Osteocyte (in vitro differentiated cells): Measurements from ENCODE around the gene DOCK2. TPM values are rescaled to one million over a fixed set of nuclear protein-coding genes. Genes with fewer than 3 reads are reported as not detected.

ENCODE experiments used
- DNase-seq: peaks from one replicate; pipeline ENCODE4 v3.0.0; 2021; ENCODE audit warnings: mixed read lengths; ENCODE audit not compliant: unreplicated experiment; ENCODE audit errors: extremely low spot score
- H3K27ac Mint-ChIP-seq: one replicate; pipeline ENCODE4 v1.8.0; 2021; ENCODE audit warnings: mild to moderate bottlenecking, mixed read lengths; ENCODE audit not compliant: unreplicated experiment
- H3K27me3 Mint-ChIP-seq: one replicate; pipeline ENCODE4 v1.8.0; 2021; ENCODE audit warnings: mixed read lengths; ENCODE audit not compliant: unreplicated experiment
- H3K36me3 Mint-ChIP-seq: one replicate; pipeline ENCODE4 v1.8.0; 2021; ENCODE audit warnings: mixed read lengths; ENCODE audit not compliant: unreplicated experiment
- H3K4me1 Mint-ChIP-seq: one replicate; pipeline ENCODE4 v1.8.0; 2021; ENCODE audit warnings: mixed read lengths; ENCODE audit not compliant: unreplicated experiment
- H3K4me3 Mint-ChIP-seq: one replicate; pipeline ENCODE4 v1.8.0; 2021; ENCODE audit warnings: mild to moderate bottlenecking, moderate library complexity, mixed read lengths; ENCODE audit not compliant: unreplicated experiment
- H3K9me3 Mint-ChIP-seq: one replicate; pipeline ENCODE4 v1.8.0; 2021; ENCODE audit warnings: mixed read lengths; ENCODE audit not compliant: unreplicated experiment
- CTCF ChIP-seq: fragments of 200-600 bp; sonication (generic); IDR thresholded peaks from 2 replicates; pipeline ENCODE4 v1.5.0; 2021; ENCODE audit warnings: antibody characterized with exemption, mild to moderate bottlenecking, moderate library complexity
- total RNA-seq: library from RNA; stranded (reverse); gene quantifications from 2 replicates; pipeline ENCODE4 v1.2.1, GENCODE V29; 2021

Gene DOCK2
- total RNA-seq, 1 donor from 2014 or later, result 11.6 TPM

GRCh38 chr5:169732841-169733240 lies 95.8 kb downstream of the DOCK2 start:
- Mint-ChIP-seq H3K27me3 (no peaks in the 10 kb centered on the region), H3K36me3 (no peaks in the 10 kb centered on the region), H3K4me1 (peaks cover 7% of the 10 kb centered on the region), H3K9me3 (no peaks in the 10 kb centered on the region), H3K27ac (no peak overlapping the region), H3K4me3 (no peak overlapping the region)
- DNase-seq, result no peak
- no peak for TF ChIP-seq CTCF

GRCh38 chr5:169735913-169736312 lies 98.8 kb downstream of the DOCK2 start:
- Mint-ChIP-seq H3K9me3 (no peaks in the 10 kb centered on the region), H3K4me3 (no peak overlapping the region), H3K27ac (no peak overlapping the region), H3K4me1 (peaks cover 12% of the 10 kb centered on the region), H3K27me3 (no peaks in the 10 kb centered on the region), H3K36me3 (no peaks in the 10 kb centered on the region)
- no peak for TF ChIP-seq CTCF
- no peak for DNase-seq

- no peak for DNase-seq
- H3K27ac Mint-ChIP-seq, result no peak overlapping the region
- no peaks in the 10 kb centered on the region for H3K27me3 Mint-ChIP-seq
- no peak overlapping the region for H3K4me3 Mint-ChIP-seq
- no peaks in the 10 kb centered on the region for H3K9me3 Mint-ChIP-seq
- no peak for TF ChIP-seq CTCF
- no peaks in the 10 kb centered on the region for H3K36me3 Mint-ChIP-seq
- H3K4me1 Mint-ChIP-seq, result peaks cover 12% of the 10 kb centered on the region
These were observed 99.6 kb downstream of the DOCK2 start for GRCh38 chr5:169736653-169737052.

- Mint-ChIP-seq H3K27me3 (no peaks in the 10 kb centered on the region), H3K27ac (no peak overlapping the region), H3K4me3 (no peak overlapping the region), H3K4me1 (peaks cover 38% of the 10 kb centered on the region), H3K36me3 (no peaks in the 10 kb centered on the region), H3K9me3 (no peaks in the 10 kb centered on the region)
- DNase-seq, result no peak
- TF ChIP-seq CTCF, result no peak
These were observed 103.4 kb downstream of the DOCK2 start for GRCh38 chr5:169740435-169740834.

- peaks cover 48% of the 10 kb centered on the region for H3K4me1 Mint-ChIP-seq
- peak; percentile 86 for DNase-seq
- peak overlapping the region; percentile 82 for H3K27ac Mint-ChIP-seq
- no peaks in the 10 kb centered on the region for H3K9me3 Mint-ChIP-seq
- H3K4me3 Mint-ChIP-seq, result no peak overlapping the region
- TF ChIP-seq CTCF, result no peak
- no peaks in the 10 kb centered on the region for H3K27me3 Mint-ChIP-seq
- no peaks in the 10 kb centered on the region for H3K36me3 Mint-ChIP-seq
These were observed 105.8 kb downstream of the DOCK2 start for GRCh38 chr5:169742771-169743296.
